ENCODE results near the gene PSORS1C2. TPM values are rescaled to one million over a fixed set of nuclear protein-coding genes. Genes with fewer than 3 reads are reported as not detected.
A peak's percentile ranks its signal among the peaks of the same experiment; 100 is the strongest.

Gene PSORS1C2
- total and polyA plus RNA-seq, 4 experiments from 2014 or later = not detected

DNA sequence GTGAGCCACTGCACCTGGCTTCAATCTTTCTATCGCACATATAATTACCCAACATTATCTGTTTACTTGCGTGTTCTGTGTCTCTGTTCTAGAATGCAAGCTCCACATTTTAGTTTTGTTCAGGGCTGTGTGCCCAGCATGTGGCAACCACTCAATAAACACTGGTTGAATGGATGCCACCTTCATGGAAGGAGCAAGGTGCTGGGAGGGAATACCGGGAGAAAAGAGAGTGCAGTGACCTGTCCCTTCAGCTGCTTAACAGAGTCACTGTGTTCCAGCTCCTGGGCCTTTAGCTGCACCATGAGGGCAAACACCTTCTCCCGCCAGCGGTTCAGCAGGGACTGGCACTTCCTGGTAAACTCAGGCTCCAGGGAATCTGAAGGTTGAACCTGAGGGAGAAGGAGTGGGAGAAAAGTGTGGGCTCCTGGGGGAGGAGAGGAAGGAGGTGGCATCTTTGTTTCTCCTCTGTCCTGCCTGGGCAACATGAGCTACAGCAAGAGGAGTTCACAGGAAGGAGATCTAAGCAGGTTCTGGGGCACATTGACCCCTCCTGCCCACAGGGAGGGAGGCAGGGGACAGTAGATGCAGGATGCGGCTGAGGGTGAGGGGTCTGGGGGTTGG lies 11.1 kb upstream of the PSORS1C2 start:
- intact Hi-C loops (cut with micrococcal nuclease) = no loop called here

DNA sequence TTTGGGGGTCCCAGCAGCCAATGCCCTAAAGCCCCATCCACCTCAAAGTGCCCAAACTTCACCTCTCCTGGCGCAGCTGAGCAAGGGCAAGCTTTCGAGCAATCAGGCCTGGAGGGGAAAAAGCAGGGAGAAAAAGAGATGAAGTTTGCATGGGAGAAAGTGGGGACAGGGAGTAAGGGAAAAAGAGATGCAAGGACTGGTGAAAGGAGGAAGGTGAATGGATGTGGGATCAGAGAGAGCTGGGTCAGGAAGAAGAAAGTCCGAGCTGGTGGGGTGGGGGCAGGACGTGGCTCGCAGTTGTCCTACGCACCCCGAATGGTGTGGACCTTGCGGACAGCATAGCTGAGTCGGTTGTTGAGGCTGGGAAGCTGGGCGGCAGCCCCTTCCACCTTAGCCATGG lies 6.5 kb upstream of the PSORS1C2 start:
- no peaks in the 10 kb centered on the region for H3K9me3 Mint-ChIP-seq
- H3K4me1 ChIP-seq (ENCODE audit: insufficient read depth, low read length) = no peaks in the 10 kb centered on the region
- POLR2A ChIA-PET (ENCODE audit: partially characterized antibody) = interaction anchor here (1.0 kb wide), 1 partner anchor 57 kb away, joined by 3 read pairs; no protein-coding TSS in a partner anchor
- H3K36me3 ChIP-seq (ENCODE audit: insufficient read depth, low read length) = no peaks in the 10 kb centered on the region
- no peak for DNase-seq
- no peak overlapping the region for H3K27ac Mint-ChIP-seq
- no peaks in the 10 kb centered on the region for H3K4me1 Mint-ChIP-seq
- H3K4me3 Mint-ChIP-seq = no peak overlapping the region
- no peaks in the 10 kb centered on the region for H3K9me3 ChIP-seq (ENCODE audit: control insufficient read depth in 1 of 2, low read length in 2 of 2)
- CTCF ChIA-PET (ENCODE audit: partially characterized antibody) = interaction anchor here (1.2 to 3.2 kb wide), 5 partner anchors 8 to 221 kb away, joined by 3 to 16 read pairs (median 3); partner anchors contain the start of genes CCHCR1 and PSORS1C2
- H3K27ac ChIP-seq (ENCODE audit: low read depth, low read length) = no peak overlapping the region
- no peak overlapping the region for H3K4me3 ChIP-seq (ENCODE audit: low read length in 2 of 2)
- peaks cover 4 to 12% of the 10 kb centered on the region in 2 donors for H3K36me3 Mint-ChIP-seq
- H3K27me3 Mint-ChIP-seq = no peaks in the 10 kb centered on the region
- no peaks in the 10 kb centered on the region for H3K27me3 ChIP-seq (ENCODE audit: insufficient read depth, low read length)
- intact Hi-C loops (cut with micrococcal nuclease) = no loop called here

More for the DNA sequence above, 11.1 kb upstream of the PSORS1C2 start:
- H3K9me3 ChIP-seq (ENCODE audit: control insufficient read depth in 1 of 2, low read length in 2 of 2) = no peaks in the 10 kb centered on the region
- ChIA-PET CTCF (ENCODE audit: partially characterized antibody) (interaction anchor here (0.9 to 2.3 kb wide), 2 partner anchors 9 to 13 kb away, joined by 3 to 7 read pairs; partner anchors contain the start of gene TCF19), POLR2A (ENCODE audit: partially characterized antibody) (interaction anchor here (1.3 kb wide), 1 partner anchor 208 kb away, joined by 3 read pairs; no protein-coding TSS in a partner anchor)
- H3K36me3 ChIP-seq (ENCODE audit: insufficient read depth, low read length) = no peaks in the 10 kb centered on the region
- no peaks in the 10 kb centered on the region for H3K9me3 Mint-ChIP-seq
- no peak for DNase-seq
- peaks cover 0 to 1% (median 0%) of the 10 kb centered on the region in 4 donors for H3K4me1 Mint-ChIP-seq
- H3K4me1 ChIP-seq (ENCODE audit: insufficient read depth, low read length) = no peaks in the 10 kb centered on the region
- no peak overlapping the region for H3K4me3 ChIP-seq (ENCODE audit: low read length in 2 of 2)
- H3K27ac Mint-ChIP-seq = no peak overlapping the region
- peaks cover 15 to 20% of the 10 kb centered on the region in 2 donors for H3K36me3 Mint-ChIP-seq
- H3K4me3 Mint-ChIP-seq = no peak overlapping the region
- H3K27me3 ChIP-seq (ENCODE audit: insufficient read depth, low read length) = no peaks in the 10 kb centered on the region
- no peaks in the 10 kb centered on the region for H3K27me3 Mint-ChIP-seq
- no peak overlapping the region for H3K27ac ChIP-seq (ENCODE audit: low read depth, low read length)

DNA sequence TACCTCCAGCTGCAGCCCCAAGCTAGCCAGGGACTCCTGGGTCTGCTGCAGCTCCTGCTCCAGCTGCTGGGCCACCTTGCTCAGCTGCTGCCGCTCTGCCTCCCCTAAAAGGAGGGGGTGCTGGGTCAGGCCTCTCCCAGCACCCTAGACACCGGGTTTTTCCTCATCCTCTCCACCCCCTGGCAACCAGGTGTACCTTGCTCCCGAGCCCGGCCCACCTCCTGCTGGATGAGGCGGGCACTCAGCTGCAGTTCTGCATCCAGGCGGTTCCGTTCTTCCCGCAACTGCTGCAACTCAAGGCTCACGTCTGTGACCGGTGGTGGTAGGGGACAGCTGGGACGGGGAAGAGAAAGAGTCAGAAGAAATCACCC lies 6.1 kb upstream of the PSORS1C2 start:
- Mint-ChIP-seq H3K27me3 (no peaks in the 10 kb centered on the region), H3K9me3 (no peaks in the 10 kb centered on the region), H3K36me3 (peaks cover 4 to 12% of the 10 kb centered on the region in 2 donors), H3K27ac (no peak overlapping the region), H3K4me1 (no peaks in the 10 kb centered on the region), H3K4me3 (no peak overlapping the region)
- no peaks in the 10 kb centered on the region for H3K4me1 ChIP-seq (ENCODE audit: insufficient read depth, low read length)
- no peaks in the 10 kb centered on the region for H3K36me3 ChIP-seq (ENCODE audit: insufficient read depth, low read length)
- H3K27ac ChIP-seq (ENCODE audit: low read depth, low read length) = no peak overlapping the region
- intact Hi-C loops (cut with micrococcal nuclease) = no loop called here
- no peaks in the 10 kb centered on the region for H3K27me3 ChIP-seq (ENCODE audit: insufficient read depth, low read length)
- no peak overlapping the region for H3K4me3 ChIP-seq (ENCODE audit: low read length in 2 of 2)
- no peaks in the 10 kb centered on the region for H3K9me3 ChIP-seq (ENCODE audit: control insufficient read depth in 1 of 2, low read length in 2 of 2)
- ChIA-PET POLR2A (ENCODE audit: partially characterized antibody) (no interaction called here), CTCF (ENCODE audit: partially characterized antibody) (interaction anchor here (1.6 kb wide), 1 partner anchor 222 kb away, joined by 3 read pairs; no protein-coding TSS in a partner anchor)
- DNase-seq = no peak

DNA sequence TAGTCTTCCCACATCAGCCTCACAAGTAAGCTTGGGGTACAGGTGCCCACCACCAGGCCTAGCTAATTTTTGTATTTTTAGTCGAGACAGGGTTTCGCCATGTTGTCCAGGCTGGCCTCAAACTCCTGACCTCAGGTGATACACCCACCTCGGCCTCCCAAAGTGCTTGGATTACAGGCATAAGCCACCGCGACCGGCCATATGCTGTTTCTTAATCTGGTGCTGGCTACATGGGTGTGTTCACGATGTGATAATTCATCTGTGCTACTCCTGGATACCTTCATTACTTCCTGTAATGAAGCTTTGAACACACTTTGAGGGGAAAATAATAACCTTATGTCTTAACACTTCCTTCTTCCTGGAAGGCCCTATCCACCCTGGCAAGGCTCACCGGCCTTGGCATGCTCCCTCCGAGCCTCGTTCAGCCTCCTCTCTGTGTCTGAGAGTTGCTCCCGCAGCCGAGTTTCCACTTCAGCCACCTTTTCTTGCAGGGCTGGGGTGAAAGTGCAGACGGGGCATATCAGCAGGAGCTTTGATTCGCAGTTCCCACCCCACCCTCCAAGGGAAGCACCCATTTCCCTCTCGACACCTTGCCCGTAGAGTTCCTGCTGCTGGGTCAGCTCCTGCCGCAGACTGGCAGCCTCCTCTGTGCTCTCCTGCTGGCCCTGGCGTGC lies 5.6 kb upstream of the PSORS1C2 start:
- Histone ChIP-seq H3K9me3 (ENCODE audit: control insufficient read depth in 1 of 2, low read length in 2 of 2) (no peaks in the 10 kb centered on the region), H3K4me1 (ENCODE audit: insufficient read depth, low read length) (no peaks in the 10 kb centered on the region), H3K27ac (ENCODE audit: low read depth, low read length) (no peak overlapping the region), H3K4me3 (ENCODE audit: low read length in 2 of 2) (no peak overlapping the region), H3K36me3 (ENCODE audit: insufficient read depth, low read length) (no peaks in the 10 kb centered on the region), H3K27me3 (ENCODE audit: insufficient read depth, low read length) (no peaks in the 10 kb centered on the region)
- Mint-ChIP-seq H3K4me1 (no peaks in the 10 kb centered on the region), H3K27me3 (no peaks in the 10 kb centered on the region), H3K4me3 (no peak overlapping the region), H3K27ac (peak overlapping the region in 2 of 7 donors; percentile 22 to 35), H3K9me3 (no peaks in the 10 kb centered on the region), H3K36me3 (peaks cover 4 to 12% of the 10 kb centered on the region in 2 donors)
- POLR2A ChIA-PET (ENCODE audit: partially characterized antibody) = no interaction called here
- intact Hi-C loops (cut with micrococcal nuclease) = no loop called here
- DNase-seq = no peak
- CTCF ChIA-PET (ENCODE audit: partially characterized antibody) = interaction anchor here (1.4 to 1.6 kb wide), 3 partner anchors 9 to 222 kb away, joined by 3 read pairs; no protein-coding TSS in a partner anchor

DNA sequence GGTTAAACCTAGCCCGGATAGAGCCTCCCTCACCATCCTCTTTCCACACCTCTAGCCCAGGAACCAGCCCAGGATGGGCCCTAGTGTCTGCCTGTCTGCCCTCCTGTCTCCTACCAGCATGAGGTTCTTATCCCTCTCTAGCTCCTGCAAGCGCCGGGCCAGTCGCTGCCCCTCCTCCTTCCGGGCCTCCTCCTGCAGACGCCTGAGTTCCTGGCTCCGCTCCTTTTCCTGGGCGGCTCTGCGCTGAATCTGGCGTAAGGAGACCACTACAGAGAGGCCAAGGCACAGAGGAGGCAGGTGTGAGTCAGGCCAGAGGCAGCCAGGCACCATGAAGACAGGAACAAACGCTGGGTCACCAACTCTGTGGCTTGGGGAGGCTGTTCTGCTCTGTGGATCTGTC lies 4.3 kb upstream of the PSORS1C2 start:
- POLR2A ChIA-PET (ENCODE audit: partially characterized antibody) = no interaction called here
- Mint-ChIP-seq H3K27ac (peak overlapping the region in 2 of 7 donors; percentile 29 to 52), H3K9me3 (no peaks in the 10 kb centered on the region), H3K27me3 (no peaks in the 10 kb centered on the region), H3K4me1 (peaks cover 0 to 4% (median 0%) of the 10 kb centered on the region in 4 donors), H3K4me3 (no peak overlapping the region), H3K36me3 (peaks cover 4 to 11% of the 10 kb centered on the region in 2 donors)
- no peaks in the 10 kb centered on the region for H3K9me3 ChIP-seq (ENCODE audit: control insufficient read depth in 1 of 2, low read length in 2 of 2)
- no peaks in the 10 kb centered on the region for H3K36me3 ChIP-seq (ENCODE audit: insufficient read depth, low read length)
- no peak for DNase-seq
- no peak overlapping the region for H3K4me3 ChIP-seq (ENCODE audit: low read length in 2 of 2)
- no peak overlapping the region for H3K27ac ChIP-seq (ENCODE audit: low read depth, low read length)
- intact Hi-C loops (cut with micrococcal nuclease) = no loop called here
- CTCF ChIA-PET (ENCODE audit: partially characterized antibody) = interaction anchor here (1.4 to 1.5 kb wide), 2 partner anchors 8 to 10 kb away, joined by 3 read pairs; no protein-coding TSS in a partner anchor
- no peaks in the 10 kb centered on the region for H3K27me3 ChIP-seq (ENCODE audit: insufficient read depth, low read length)
- no peaks in the 10 kb centered on the region for H3K4me1 ChIP-seq (ENCODE audit: insufficient read depth, low read length)

DNA sequence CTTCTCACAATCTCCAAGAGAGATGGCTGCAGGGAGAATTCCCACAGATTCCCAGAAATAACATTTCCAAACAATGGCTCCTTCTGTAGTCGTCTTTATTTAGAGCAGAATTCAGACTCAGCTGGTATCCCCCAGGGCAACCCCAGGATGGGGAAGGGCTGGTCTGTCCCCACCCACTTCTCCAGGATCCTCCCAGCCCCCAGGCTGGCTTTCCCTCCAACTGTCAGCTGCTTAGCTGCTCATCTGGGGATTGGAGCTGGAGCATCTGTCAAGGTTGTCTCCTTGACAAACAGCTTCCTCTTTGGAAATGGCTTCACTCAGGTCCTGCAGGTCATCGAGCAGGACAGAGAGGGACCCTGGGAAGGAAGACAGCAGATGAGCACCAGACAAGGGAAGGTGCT lies 3.5 kb upstream of the PSORS1C2 start:
- H3K4me1 Mint-ChIP-seq = peaks cover 3 to 10% (median 4%) of the 10 kb centered on the region in 4 donors
- peaks cover 4 to 11% of the 10 kb centered on the region in 2 donors for H3K36me3 Mint-ChIP-seq
- no peak for DNase-seq
- Histone ChIP-seq H3K4me3 (ENCODE audit: low read length in 2 of 2) (no peak overlapping the region), H3K27me3 (ENCODE audit: insufficient read depth, low read length) (no peaks in the 10 kb centered on the region), H3K4me1 (ENCODE audit: insufficient read depth, low read length) (peaks cover 5% of the 10 kb centered on the region), H3K27ac (ENCODE audit: low read depth, low read length) (no peak overlapping the region), H3K9me3 (ENCODE audit: control insufficient read depth in 1 of 2, low read length in 2 of 2) (no peaks in the 10 kb centered on the region), H3K36me3 (ENCODE audit: insufficient read depth, low read length) (no peaks in the 10 kb centered on the region)
- intact Hi-C loops (cut with micrococcal nuclease) = no loop called here
- H3K4me3 Mint-ChIP-seq = no peak overlapping the region
- CTCF ChIA-PET (ENCODE audit: partially characterized antibody) = interaction anchor here (0.9 to 1.8 kb wide), 3 partner anchors 12 to 224 kb away, joined by 3 to 5 read pairs (median 4); no protein-coding TSS in a partner anchor
- POLR2A ChIA-PET (ENCODE audit: partially characterized antibody) = interaction anchor here (1.6 kb wide), 1 partner anchor 17 kb away, joined by 4 read pairs; no protein-coding TSS in a partner anchor
- peaks cover 0 to 2% of the 10 kb centered on the region in 2 donors for H3K27me3 Mint-ChIP-seq
- H3K9me3 Mint-ChIP-seq = no peaks in the 10 kb centered on the region
- H3K27ac Mint-ChIP-seq = peak overlapping the region in 1 of 7 donors; percentile 55

DNA sequence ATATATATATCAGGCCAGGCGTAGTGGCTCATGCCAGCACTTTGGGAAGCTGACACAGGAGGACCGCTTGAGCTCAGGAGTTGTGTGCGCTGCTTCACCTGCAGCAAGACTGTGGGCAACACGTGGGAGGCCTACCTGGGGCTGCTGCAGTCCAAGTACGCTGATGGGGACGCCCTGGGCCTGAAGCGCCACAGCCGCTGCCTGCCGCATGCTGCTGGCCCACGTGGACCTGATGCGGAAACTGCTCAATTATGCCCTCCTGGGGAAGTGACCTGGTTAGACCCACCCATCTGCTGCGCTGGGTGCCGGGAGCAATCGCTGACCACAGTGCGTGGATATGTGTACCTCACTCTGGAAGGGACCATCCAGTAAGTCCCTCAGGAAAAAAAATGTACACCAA lies 1.8 kb upstream of the PSORS1C2 start:
- Mint-ChIP-seq H3K27ac (no peak overlapping the region), H3K27me3 (peaks cover 0 to 2% of the 10 kb centered on the region in 2 donors), H3K4me3 (no peak overlapping the region), H3K36me3 (peaks cover 2 to 9% of the 10 kb centered on the region in 2 donors), H3K4me1 (peaks cover 3 to 11% (median 5%) of the 10 kb centered on the region in 4 donors), H3K9me3 (no peaks in the 10 kb centered on the region)
- no peak for DNase-seq
- no peaks in the 10 kb centered on the region for H3K9me3 ChIP-seq (ENCODE audit: control insufficient read depth in 1 of 2, low read length in 2 of 2)
- H3K27ac ChIP-seq (ENCODE audit: low read depth, low read length) = no peak overlapping the region
- ChIA-PET CTCF (ENCODE audit: partially characterized antibody) (interaction anchor here (1.5 kb wide), 1 partner anchor 14 kb away, joined by 3 read pairs; no protein-coding TSS in a partner anchor), POLR2A (ENCODE audit: partially characterized antibody) (interaction anchor here (1.6 kb wide), 1 partner anchor 18 kb away, joined by 4 read pairs; no protein-coding TSS in a partner anchor)
- no peak overlapping the region for H3K4me3 ChIP-seq (ENCODE audit: low read length in 2 of 2)
- H3K27me3 ChIP-seq (ENCODE audit: insufficient read depth, low read length) = no peaks in the 10 kb centered on the region
- H3K4me1 ChIP-seq (ENCODE audit: insufficient read depth, low read length) = peaks cover 5% of the 10 kb centered on the region
- intact Hi-C loops (cut with micrococcal nuclease) = no loop called here
- no peaks in the 10 kb centered on the region for H3K36me3 ChIP-seq (ENCODE audit: insufficient read depth, low read length)

Data from CD4-positive, alpha-beta memory T cell (primary cell).